ENCODE results near the gene INO80D. TPM values are rescaled to one million over a fixed set of nuclear protein-coding genes. Genes with fewer than 3 reads are reported as not detected.
A peak's percentile ranks its signal among the peaks of the same experiment; 100 is the strongest.

INO80D gene
- total RNA-seq, 3 donors from 2014 or later (not counting 1 experiment from before 2014, with no cell fraction given), result 59.6 to 64.7 (median 63.9) TPM

DNA sequence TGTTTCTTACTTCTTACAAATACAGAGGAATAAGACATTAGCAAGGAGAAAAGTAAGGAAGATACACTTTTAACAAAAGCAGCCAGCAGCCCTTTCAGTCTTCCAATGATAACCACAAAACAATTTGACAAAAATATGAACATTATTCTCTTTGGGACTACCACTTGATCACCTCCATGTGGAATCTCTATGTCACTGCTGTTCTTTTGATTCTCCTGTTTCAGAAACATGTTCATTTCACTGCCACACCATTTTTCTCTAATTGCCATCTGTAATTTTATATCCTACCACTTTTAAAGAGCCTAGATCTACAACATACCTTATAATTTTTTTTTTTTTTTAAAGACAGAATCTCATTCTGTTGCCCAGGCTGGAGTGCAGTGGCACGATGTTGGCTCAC is 10.9 kb downstream of the INO80D start:
- H3K4me1 Mint-ChIP-seq, result peaks cover 25 to 41% of the 10 kb centered on the region in 2 donors
- no peak overlapping the region for H3K4me3 Mint-ChIP-seq
- H3K4me3 ChIP-seq (ENCODE audit: low read length), result no peak overlapping the region
- ATAC-seq, result no peak
- TF ChIP-seq CTCF (IDR thresholded peaks at IDR 0.05), result no peak
- no peak overlapping the region for H3K27ac ChIP-seq (ENCODE audit: low read length)
- H3K27ac Mint-ChIP-seq, result no peak overlapping the region
- H3K9me3 ChIP-seq (ENCODE audit: control insufficient read depth, insufficient read depth, low read length), result no peaks in the 10 kb centered on the region
- no peaks in the 10 kb centered on the region for H3K4me1 ChIP-seq (ENCODE audit: control insufficient read depth, insufficient read depth, low read length)
- H3K36me3 ChIP-seq (ENCODE audit: control insufficient read depth, insufficient read depth, low read length), result peaks cover 3% of the 10 kb centered on the region
- 92% methylated on average over 1 of the region's 1 CpG for WGBS (ENCODE audit: insufficient coverage)
- no peak for DNase-seq
- no peaks in the 10 kb centered on the region for H3K27me3 ChIP-seq (ENCODE audit: control insufficient read depth, insufficient read depth, low read length)
- no peaks in the 10 kb centered on the region for H3K9me3 Mint-ChIP-seq
- no peaks in the 10 kb centered on the region for H3K36me3 Mint-ChIP-seq
- no peaks in the 10 kb centered on the region for H3K27me3 Mint-ChIP-seq (ENCODE audit: low read depth in 2 of 2)
- intact Hi-C loops (cut with micrococcal nuclease), result no loop called here

DNA sequence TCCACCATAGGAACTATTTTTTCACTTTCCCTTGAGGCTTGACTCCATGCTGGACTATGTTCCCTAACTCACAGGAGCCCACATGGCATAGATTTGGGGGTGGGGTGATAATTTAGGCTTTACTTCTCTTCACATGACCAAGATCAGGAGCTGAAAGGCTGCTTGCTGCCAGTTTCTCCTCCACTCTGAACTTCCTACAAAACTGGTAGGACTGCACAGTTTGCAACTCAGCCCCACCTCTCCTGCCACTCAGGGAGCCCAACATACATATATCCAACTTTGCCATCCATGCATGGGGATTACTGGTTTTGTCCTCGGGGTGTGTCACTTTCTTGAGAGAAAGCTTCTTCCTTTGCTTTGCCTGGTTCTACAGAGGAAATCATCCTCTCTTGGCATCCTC is 14.2 kb downstream of the INO80D start:
- Mint-ChIP-seq H3K4me3 (no peak overlapping the region), H3K36me3 (no peaks in the 10 kb centered on the region), H3K4me1 (peaks cover 16 to 35% of the 10 kb centered on the region in 2 donors), H3K27me3 (ENCODE audit: low read depth in 2 of 2) (no peaks in the 10 kb centered on the region), H3K27ac (peak overlapping the region in 1 of 2 donors; percentile 13), H3K9me3 (no peaks in the 10 kb centered on the region)
- Histone ChIP-seq H3K4me3 (ENCODE audit: low read length) (no peak overlapping the region), H3K4me1 (ENCODE audit: control insufficient read depth, insufficient read depth, low read length) (no peaks in the 10 kb centered on the region), H3K27ac (ENCODE audit: low read length) (no peak overlapping the region), H3K27me3 (ENCODE audit: control insufficient read depth, insufficient read depth, low read length) (no peaks in the 10 kb centered on the region), H3K36me3 (ENCODE audit: control insufficient read depth, insufficient read depth, low read length) (peaks cover 3% of the 10 kb centered on the region), H3K9me3 (ENCODE audit: control insufficient read depth, insufficient read depth, low read length) (no peaks in the 10 kb centered on the region)
- WGBS (ENCODE audit: insufficient coverage), result 88% methylated on average over 1 of the region's 1 CpG
- intact Hi-C loops (cut with micrococcal nuclease), result no loop called here
- no peak for TF ChIP-seq CTCF (IDR thresholded peaks at IDR 0.05)
- ATAC-seq (no peak), DNase-seq (no peak)

GRCh38 chr2:206069417-206069816 is 16.6 kb downstream of the INO80D start:
- H3K4me3 Mint-ChIP-seq, result no peak overlapping the region
- H3K27me3 Mint-ChIP-seq (ENCODE audit: low read depth in 2 of 2), result no peaks in the 10 kb centered on the region
- H3K27ac ChIP-seq (ENCODE audit: low read length), result no peak overlapping the region
- H3K4me3 ChIP-seq (ENCODE audit: low read length), result no peak overlapping the region
- H3K9me3 Mint-ChIP-seq, result no peaks in the 10 kb centered on the region
- no peak for DNase-seq
- ATAC-seq, result no peak
- no peaks in the 10 kb centered on the region for H3K27me3 ChIP-seq (ENCODE audit: control insufficient read depth, insufficient read depth, low read length)
- WGBS (ENCODE audit: insufficient coverage), result 89% methylated on average over 2 of the region's 2 CpGs
- no peak for TF ChIP-seq CTCF (IDR thresholded peaks at IDR 0.05)
- intact Hi-C loops (cut with micrococcal nuclease), result no loop called here
- H3K4me1 Mint-ChIP-seq, result peaks cover 27 to 40% of the 10 kb centered on the region in 2 donors
- H3K9me3 ChIP-seq (ENCODE audit: control insufficient read depth, insufficient read depth, low read length), result no peaks in the 10 kb centered on the region
- H3K4me1 ChIP-seq (ENCODE audit: control insufficient read depth, insufficient read depth, low read length), result peaks cover 2% of the 10 kb centered on the region
- peaks cover 3% of the 10 kb centered on the region for H3K36me3 ChIP-seq (ENCODE audit: control insufficient read depth, insufficient read depth, low read length)
- no peak overlapping the region for H3K27ac Mint-ChIP-seq
- H3K36me3 Mint-ChIP-seq, result no peaks in the 10 kb centered on the region

- Histone ChIP-seq H3K36me3 (ENCODE audit: control insufficient read depth, insufficient read depth, low read length) (no peaks in the 10 kb centered on the region), H3K27me3 (ENCODE audit: control insufficient read depth, insufficient read depth, low read length) (no peaks in the 10 kb centered on the region), H3K9me3 (ENCODE audit: control insufficient read depth, insufficient read depth, low read length) (no peaks in the 10 kb centered on the region), H3K27ac (ENCODE audit: low read length) (no peak overlapping the region), H3K4me3 (ENCODE audit: low read length) (no peak overlapping the region), H3K4me1 (ENCODE audit: control insufficient read depth, insufficient read depth, low read length) (peaks cover 2% of the 10 kb centered on the region)
- 95% methylated on average over 1 of the region's 1 CpG for WGBS (ENCODE audit: insufficient coverage)
- DNase-seq, result no peak
- Mint-ChIP-seq H3K4me1 (peaks cover 39 to 41% of the 10 kb centered on the region in 2 donors), H3K4me3 (no peak overlapping the region), H3K9me3 (no peaks in the 10 kb centered on the region), H3K36me3 (no peaks in the 10 kb centered on the region), H3K27me3 (ENCODE audit: low read depth in 2 of 2) (no peaks in the 10 kb centered on the region), H3K27ac (no peak overlapping the region)
- ATAC-seq, result no peak
- no peak for TF ChIP-seq CTCF (IDR thresholded peaks at IDR 0.05)
- intact Hi-C loops (cut with micrococcal nuclease), result no loop called here
These were observed 17.8 kb downstream of the INO80D start for GRCh38 chr2:206068207-206068606.

Measured in natural killer cell (primary cell).